Colonic mucosa (tissue), 4 donors: ENCODE results near the gene SHROOM1. TPM values are rescaled to one million over a fixed set of nuclear protein-coding genes. Genes with fewer than 3 reads are reported as not detected.
"Not testable (repeated sequence)": the region's sequence is repeated elsewhere in the genome, so short reads cannot be mapped to it uniquely, and the experiment has no call there.

Experiments used
- DNase-seq: peaks from one replicate; pipeline ENCODE4 v3.0.0-alpha.2; 2020
- H3K27ac ChIP-seq: fragments of 200-600 bp; one replicate; pipeline ENCODE4 v1.8.0; 2021
- H3K27me3 ChIP-seq: fragments of 200-600 bp; one replicate; pipeline ENCODE4 v1.8.0; 2021
- H3K36me3 ChIP-seq: fragments of 200-600 bp; one replicate; pipeline ENCODE4 v1.8.0; 2021
- H3K4me1 ChIP-seq: fragments of 200-600 bp; one replicate; pipeline ENCODE4 v1.8.0; 2021; ENCODE audit warnings: mild to moderate bottlenecking
- H3K4me3 ChIP-seq: fragments of 200-600 bp; one replicate; pipeline ENCODE4 v1.8.0; 2021
- H3K9ac ChIP-seq, 2 donors: one replicate each; pipeline ENCODE4 v1.7.0; 2013; ENCODE audit warnings: control low read depth in 2 of 2, low read depth in 2 of 2, low read length in 2 of 2
- H3K9me3 ChIP-seq: fragments of 200-600 bp; one replicate; pipeline ENCODE4 v1.8.0; 2021
- intact Hi-C: fragments of 100-400 bp; cut with DNase I; formaldehyde crosslinking; loops from one replicate; pipeline ENCODE4 v1.14.1; 2022
- total RNA-seq, 2 donors: library from RNA; stranded (reverse); fragmentation: NEBNext Ultra II Directional in 1 of 2; extraction: Animal tissue kit (Norgen Biotek cat#: 25700) in 1 of 2; gene quantifications; one replicate each; pipeline ENCODE4 v1.2.1, GENCODE V29; 2021
- TF ChIP-seq, protein P1 (sequence below): fragments of 200-600 bp; IDR thresholded peaks from one replicate; pipeline ENCODE4 v1.8.0; 2022; ENCODE audit warnings: antibody characterized with exemption, mild to moderate bottlenecking
- donor health status: healthy.
- donor health status: DM: no; HTN: no; CAD: no.
- donor health status: DM: no; HTN: no; CAD: no.

SHROOM1 gene
- total RNA-seq, 2 donors from 2014 or later, result 36.9 to 64.1 TPM

DNA sequence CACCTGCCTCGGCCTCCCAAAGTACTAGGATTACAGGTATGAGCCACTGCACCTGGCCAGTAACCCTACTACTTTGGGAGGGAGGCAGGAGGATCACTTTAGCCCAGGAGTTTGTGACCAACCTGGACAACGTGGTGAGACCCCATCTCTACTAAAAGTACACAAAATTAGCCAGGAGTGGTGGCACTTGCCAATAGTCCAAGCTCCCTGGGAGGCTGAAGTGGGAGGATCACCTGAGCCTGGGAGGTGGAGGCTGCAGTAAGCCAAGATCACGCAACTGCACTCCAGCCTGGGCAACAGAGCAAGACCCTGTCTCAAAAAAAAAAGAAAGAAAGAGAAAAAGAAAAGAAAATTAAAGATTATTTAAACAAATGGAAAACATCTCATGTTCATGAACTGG lies 25.6 kb upstream of the SHROOM1 start:
- intact Hi-C loops, result no loop called here

DNA sequence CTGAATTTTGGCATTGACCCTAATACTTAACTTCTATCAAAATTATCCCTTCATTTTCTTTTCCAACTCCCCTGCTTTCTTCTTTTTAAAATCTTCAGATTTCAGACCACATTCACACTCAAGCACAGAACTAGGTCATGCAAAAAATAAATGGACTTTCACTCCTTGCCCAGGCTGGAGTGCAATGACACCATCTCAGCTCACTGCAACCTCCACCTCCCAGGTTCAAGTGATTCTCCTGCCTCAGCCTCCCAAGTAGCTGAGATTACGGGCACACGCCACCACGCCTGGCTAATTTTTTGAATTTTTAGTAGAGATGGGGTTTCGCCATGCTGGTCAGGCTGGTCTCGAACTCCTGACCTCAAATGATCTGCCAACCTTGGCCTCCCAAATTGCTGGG lies 24.5 kb upstream of the SHROOM1 start:
- H3K9me3 ChIP-seq, H3K4me1 ChIP-seq, H3K27me3 ChIP-seq, H3K27ac ChIP-seq, intact Hi-C loops, H3K36me3 ChIP-seq, DNase-seq, H3K9ac ChIP-seq, H3K4me3 ChIP-seq: not testable (repeated sequence)

More for the DNA sequence above, 25.6 kb upstream of the SHROOM1 start:
- H3K9me3 ChIP-seq, result no peaks in the 10 kb centered on the region
- no peaks in the 10 kb centered on the region for H3K27me3 ChIP-seq
- no peaks in the 10 kb centered on the region for H3K36me3 ChIP-seq
- H3K27ac ChIP-seq, result no peak overlapping the region
- H3K9ac ChIP-seq, result no peak overlapping the region
- no peak overlapping the region for H3K4me3 ChIP-seq
- H3K4me1 ChIP-seq, result no peaks in the 10 kb centered on the region
- no peak for DNase-seq
- TF ChIP-seq, protein P1, sequence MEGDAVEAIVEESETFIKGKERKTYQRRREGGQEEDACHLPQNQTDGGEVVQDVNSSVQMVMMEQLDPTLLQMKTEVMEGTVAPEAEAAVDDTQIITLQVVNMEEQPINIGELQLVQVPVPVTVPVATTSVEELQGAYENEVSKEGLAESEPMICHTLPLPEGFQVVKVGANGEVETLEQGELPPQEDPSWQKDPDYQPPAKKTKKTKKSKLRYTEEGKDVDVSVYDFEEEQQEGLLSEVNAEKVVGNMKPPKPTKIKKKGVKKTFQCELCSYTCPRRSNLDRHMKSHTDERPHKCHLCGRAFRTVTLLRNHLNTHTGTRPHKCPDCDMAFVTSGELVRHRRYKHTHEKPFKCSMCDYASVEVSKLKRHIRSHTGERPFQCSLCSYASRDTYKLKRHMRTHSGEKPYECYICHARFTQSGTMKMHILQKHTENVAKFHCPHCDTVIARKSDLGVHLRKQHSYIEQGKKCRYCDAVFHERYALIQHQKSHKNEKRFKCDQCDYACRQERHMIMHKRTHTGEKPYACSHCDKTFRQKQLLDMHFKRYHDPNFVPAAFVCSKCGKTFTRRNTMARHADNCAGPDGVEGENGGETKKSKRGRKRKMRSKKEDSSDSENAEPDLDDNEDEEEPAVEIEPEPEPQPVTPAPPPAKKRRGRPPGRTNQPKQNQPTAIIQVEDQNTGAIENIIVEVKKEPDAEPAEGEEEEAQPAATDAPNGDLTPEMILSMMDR, result no peak

DNA sequence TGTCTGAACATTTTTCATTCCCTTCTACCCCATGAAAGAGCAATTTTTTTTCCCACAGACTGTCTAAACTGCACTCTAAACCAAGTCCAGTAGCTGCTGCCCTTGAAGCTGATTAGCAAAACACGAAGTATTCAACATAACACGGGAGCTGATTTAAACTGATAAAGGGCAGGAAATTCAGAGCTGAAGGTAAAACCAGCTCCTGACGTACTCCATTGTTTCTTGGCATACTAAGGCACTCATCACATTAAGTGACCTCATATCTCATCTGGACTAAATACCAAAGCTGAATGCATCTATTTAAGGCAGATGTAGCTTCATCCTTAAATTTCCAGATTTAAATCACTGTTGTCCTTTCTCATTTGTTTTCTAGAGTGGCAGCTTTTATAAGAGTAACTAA lies 23.9 kb upstream of the SHROOM1 start:
- intact Hi-C loops, result no loop called here
- H3K4me1 ChIP-seq, result no peaks in the 10 kb centered on the region
- no peak for DNase-seq
- TF ChIP-seq, protein P1, result no peak
- no peak overlapping the region for H3K4me3 ChIP-seq
- H3K9ac ChIP-seq, result no peak overlapping the region
- no peak overlapping the region for H3K27ac ChIP-seq
- H3K36me3 ChIP-seq, result no peaks in the 10 kb centered on the region
- no peaks in the 10 kb centered on the region for H3K27me3 ChIP-seq
- no peaks in the 10 kb centered on the region for H3K9me3 ChIP-seq

DNA sequence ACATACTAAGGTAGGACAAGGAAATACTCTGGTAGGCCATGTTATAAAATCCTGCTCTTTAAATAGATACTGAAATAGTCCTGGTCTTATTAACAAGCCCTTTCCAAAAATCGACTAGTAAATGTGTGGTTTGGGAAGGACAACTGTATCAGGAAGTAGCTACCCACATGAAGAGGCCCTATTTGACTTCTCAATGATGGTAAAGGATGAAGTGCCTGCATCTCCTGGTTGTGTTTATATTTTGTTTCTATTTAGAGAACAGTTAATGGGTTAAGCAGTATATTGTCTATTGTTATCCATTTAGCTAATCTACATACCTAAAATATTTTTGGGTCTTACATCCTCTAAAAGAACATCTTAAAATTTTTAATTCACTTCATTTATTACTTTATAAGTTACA lies 23.3 kb upstream of the SHROOM1 start:
- intact Hi-C loops, result no loop called here
- Histone ChIP-seq H3K4me3 (no peak overlapping the region), H3K27me3 (no peaks in the 10 kb centered on the region), H3K4me1 (no peaks in the 10 kb centered on the region), H3K27ac (no peak overlapping the region), H3K9me3 (no peaks in the 10 kb centered on the region), H3K36me3 (no peaks in the 10 kb centered on the region), H3K9ac (no peak overlapping the region)
- TF ChIP-seq, protein P1, result no peak
- no peak for DNase-seq

DNA sequence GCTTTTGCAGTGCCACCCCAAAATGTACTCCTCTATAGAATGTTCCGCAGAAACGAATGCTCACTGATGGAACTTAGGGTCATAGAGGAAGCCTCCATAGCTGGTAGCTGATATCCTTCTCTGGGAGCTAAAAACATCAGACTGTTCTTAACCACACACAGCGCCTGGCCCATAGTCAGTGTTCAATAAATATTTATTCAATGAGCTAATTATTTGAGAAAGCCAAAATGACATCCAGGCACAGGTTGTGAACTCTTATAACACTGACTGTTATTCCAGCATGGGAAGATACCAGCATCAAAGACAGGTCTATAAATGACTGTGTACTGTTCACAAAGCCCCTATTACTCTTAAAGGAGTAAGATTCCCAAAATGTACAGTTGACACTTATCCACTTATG lies 22.9 kb upstream of the SHROOM1 start:
- intact Hi-C loops, result no loop called here
- Histone ChIP-seq H3K9ac (no peak overlapping the region), H3K27ac (no peak overlapping the region)

DNA sequence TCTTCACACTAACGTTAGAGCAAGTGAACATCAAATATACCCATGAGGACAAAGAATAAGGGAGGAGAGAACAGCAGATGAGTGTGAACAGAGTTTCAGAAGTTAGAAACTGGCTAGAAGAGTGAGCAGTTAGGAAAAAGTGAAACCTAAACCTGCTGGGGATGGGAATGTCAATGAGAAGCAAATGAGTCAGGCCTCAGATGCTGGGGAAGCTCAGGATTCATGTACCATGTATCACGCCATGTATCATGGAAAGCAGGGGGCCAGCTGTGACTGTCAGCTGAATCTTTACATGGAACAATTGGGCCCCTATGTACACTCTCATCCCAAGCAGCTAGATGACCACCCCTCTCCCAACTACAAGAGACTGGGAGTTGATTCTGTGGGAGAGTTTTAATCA lies 19.6 kb upstream of the SHROOM1 start:
- H3K4me1 ChIP-seq, result no peaks in the 10 kb centered on the region
- no peak overlapping the region for H3K4me3 ChIP-seq
- DNase-seq, result no peak
- H3K9me3 ChIP-seq, result no peaks in the 10 kb centered on the region
- no peaks in the 10 kb centered on the region for H3K36me3 ChIP-seq
- no peak overlapping the region for H3K9ac ChIP-seq
- no peak overlapping the region for H3K27ac ChIP-seq
- TF ChIP-seq, protein P1, result no peak
- intact Hi-C loops, result no loop called here
- no peaks in the 10 kb centered on the region for H3K27me3 ChIP-seq

More for the DNA sequence above, 22.9 kb upstream of the SHROOM1 start:
- DNase-seq, result no peak
- Histone ChIP-seq H3K4me3 (no peak overlapping the region), H3K4me1 (no peaks in the 10 kb centered on the region), H3K9me3 (no peaks in the 10 kb centered on the region), H3K27me3 (no peaks in the 10 kb centered on the region), H3K36me3 (no peaks in the 10 kb centered on the region)
- TF ChIP-seq, protein P1, result no peak
